NB4 (cell line): Measurements from ENCODE around the gene BTG2.
"Not testable (repeated sequence)": the region's sequence is repeated elsewhere in the genome, so short reads cannot be mapped to it uniquely, and the experiment has no call there.

Experiments used
- DNase-seq: peaks from one replicate; pipeline ENCODE4 v3.0.0; 2010; ENCODE audit warnings: low read depth
- H3K4me3 ChIP-seq: one replicate; pipeline ENCODE4 v1.5.1; 2011; ENCODE audit warnings: mild to moderate bottlenecking, low read depth, low read length, moderate library complexity
- CTCF ChIP-seq: IDR thresholded peaks from one replicate; pipeline ENCODE4 v1.5.1; 2012; ENCODE audit warnings: low read depth, low read length
- MAX ChIP-seq: IDR thresholded peaks from 2 replicates; pipeline ENCODE4 v1.6.1; 2011; ENCODE audit warnings: low read depth, low read length
- MYC ChIP-seq: IDR thresholded peaks from 2 replicates; pipeline ENCODE4 v1.6.1; 2011; ENCODE audit warnings: low read depth, low read length
- POLR2A ChIP-seq: IDR thresholded peaks from 2 replicates; pipeline ENCODE4 v1.6.1; 2011; ENCODE audit warnings: mild to moderate bottlenecking; ENCODE audit not compliant: insufficient read length; ENCODE audit errors: extremely low read depth

The BTG2 gene

GRCh38 chr1:203308923-203309331 lies 3.6 kb downstream of the BTG2 start:
- no peak overlapping the region for H3K4me3 ChIP-seq
- TF ChIP-seq POLR2A (no peak), MAX (no peak), CTCF (no peak), MYC (no peak)
- DNase-seq = no peak

DNA sequence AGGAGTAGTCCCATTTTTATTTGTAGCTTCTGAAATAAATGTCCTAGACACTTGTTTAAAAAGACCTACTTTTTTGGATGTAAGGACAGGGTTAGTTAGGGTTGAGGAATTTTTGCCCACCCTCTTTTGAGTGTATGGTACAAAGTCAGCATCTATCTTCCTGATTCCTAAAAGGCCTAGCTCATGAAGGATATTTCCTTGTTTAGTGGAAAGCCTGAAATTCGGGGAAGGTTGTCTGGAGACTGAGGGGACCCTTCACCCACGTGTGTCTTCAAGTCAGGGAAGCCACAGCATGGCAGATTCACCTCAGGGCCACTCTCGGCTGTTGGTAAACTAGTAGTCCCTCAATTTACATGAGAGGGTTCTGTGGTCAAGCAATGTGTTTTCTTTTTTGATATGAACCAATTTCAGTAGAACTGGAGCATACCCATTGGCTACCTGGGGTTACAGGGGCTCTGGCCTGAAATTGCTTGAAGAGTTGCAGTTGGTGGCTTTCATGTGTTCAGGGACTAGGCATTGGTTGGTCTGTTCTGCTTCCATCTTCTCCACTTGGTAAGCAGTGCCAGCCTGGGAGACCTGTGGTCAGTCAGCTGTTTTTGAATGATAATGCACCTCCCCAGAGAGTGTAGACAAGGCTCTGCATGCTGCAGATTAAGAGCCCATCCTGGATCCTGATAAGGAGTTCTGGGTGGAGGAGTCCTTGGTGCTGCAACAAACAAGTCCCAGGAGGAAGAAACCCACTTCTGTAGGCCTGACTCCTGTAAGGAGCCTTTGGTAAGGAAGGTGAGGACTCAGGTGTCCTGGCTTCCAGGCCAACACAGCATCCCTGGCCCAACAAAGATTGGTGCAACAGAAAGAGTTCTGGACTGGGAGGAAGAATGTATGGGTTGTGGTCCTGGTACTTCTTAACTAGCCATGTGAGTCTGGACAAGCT lies 6.3 kb downstream of the BTG2 start:
- H3K4me3 ChIP-seq = no peak overlapping the region
- TF ChIP-seq POLR2A (no peak), MYC (no peak), MAX (no peak), CTCF (no peak)
- DNase-seq = no peak

DNA sequence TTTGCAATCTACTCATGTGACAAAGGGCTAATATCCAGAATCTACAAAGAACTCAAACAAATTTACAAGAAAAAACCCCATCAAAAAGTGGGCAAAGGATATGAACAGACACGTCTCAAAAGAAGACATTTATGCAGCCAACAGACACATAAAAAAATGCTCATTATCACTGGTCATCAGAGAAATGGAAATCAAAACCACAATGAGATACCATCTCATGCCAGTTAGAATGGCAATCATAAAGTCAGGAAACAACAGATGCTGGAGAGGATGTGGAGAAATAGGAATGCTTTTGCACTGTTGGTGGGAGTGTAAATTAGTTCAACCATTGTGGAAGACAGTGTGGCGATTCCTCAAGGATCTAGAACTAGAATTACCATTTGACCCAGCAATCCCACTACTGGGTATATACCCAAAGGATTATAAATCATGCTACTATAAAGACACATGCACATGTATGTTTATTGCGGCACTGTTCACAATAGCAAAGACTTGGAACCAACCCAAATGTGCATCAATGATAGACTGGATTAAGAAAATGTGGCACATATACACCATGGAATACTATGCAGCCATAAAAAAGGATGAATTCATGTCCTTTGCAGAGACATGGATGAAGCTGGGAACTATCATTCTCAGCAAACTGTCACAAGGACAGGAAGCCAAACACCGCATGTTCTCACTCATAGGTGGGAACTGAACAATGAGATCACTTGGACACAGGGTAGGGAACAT lies 8.9 kb downstream of the BTG2 start:
- DNase-seq, H3K4me3 ChIP-seq: not testable (repeated sequence)

GRCh38 chr1:203316626-203317093 lies 11.3 kb downstream of the BTG2 start:
- DNase-seq = no peak
- TF ChIP-seq MYC (no peak), POLR2A (no peak), MAX (no peak), CTCF (no peak)
- H3K4me3 ChIP-seq = no peak overlapping the region

DNA sequence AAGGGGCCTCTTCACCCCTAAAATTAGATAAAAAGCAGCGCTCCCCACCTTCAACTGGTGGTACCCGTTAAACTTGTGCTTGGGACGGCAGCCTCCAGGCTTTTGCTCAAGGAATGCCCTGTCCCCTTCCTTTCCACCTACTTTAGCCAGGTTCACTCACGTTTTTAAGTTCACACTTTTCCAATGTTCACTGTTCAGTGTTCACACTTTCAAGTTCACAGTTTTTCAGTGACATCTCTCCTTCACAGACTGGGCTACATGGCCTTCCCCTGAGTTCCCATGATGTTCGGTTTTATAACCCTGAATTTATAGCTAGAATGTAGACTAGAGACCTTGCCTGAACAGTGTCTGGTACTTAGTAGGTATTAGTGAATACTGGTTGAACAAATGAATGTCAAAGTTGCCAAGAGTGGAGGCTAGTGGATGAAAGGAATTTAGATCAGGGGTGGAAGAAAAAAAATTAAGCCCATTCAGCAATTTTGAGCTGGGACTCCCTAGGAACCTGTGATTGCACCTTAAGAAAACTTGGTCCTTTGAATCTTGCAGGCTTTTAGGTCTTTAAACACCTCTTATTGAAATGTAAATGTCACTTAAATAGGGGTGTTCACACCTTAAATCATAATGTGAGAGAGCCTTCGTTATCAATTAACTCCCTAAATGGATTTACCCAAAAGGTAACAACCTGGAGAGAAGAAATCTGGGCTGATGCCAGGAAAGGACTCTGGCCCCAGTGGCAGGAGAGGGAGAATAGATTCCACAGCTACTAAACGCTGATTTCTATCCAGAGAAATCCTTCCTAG lies 12.3 kb downstream of the BTG2 start:
- no peak for TF ChIP-seq POLR2A
- TF ChIP-seq MYC = no peak
- no peak for TF ChIP-seq CTCF
- TF ChIP-seq MAX = no peak
- DNase-seq = no peak
- H3K4me3 ChIP-seq = no peak overlapping the region
